Tibial artery (tissue), 4 donors: ENCODE results near the gene DYDC1.

Source experiments
- DNase-seq, 2 donors: peaks; one replicate each; pipeline ENCODE4 v3.0.0-alpha.2; 2019
- H3K27ac ChIP-seq, 2 donors: fragments of 200-600 bp; sonication (generic) in 1 of 2; 1 replicate in 1 of 2; 2 replicates in 1 of 2; pipeline ENCODE4 v1.5.1; 2018 to 2019; ENCODE audit warnings: mild to moderate bottlenecking in 1 of 2
- H3K27me3 ChIP-seq, 2 donors: fragments of 200-600 bp; sonication (generic) in 1 of 2; one replicate each; pipeline versions ENCODE4 v1.5.1 to v1.6.0; 2016 to 2019
- H3K36me3 ChIP-seq, 3 donors: fragments of 200-600 bp; sonication (generic) in 2 of 3; one replicate each; pipeline ENCODE4 v1.5.1; 2016 to 2019; ENCODE audit warnings: mild to moderate bottlenecking in 2 of 3
- H3K4me1 ChIP-seq, 4 donors: fragments of 200-600 bp; sonication (generic) in 2 of 4; 1 replicate in 3 of 4; 2 replicates in 1 of 4; pipeline ENCODE4 v1.5.1; 2016 to 2019
- H3K4me3 ChIP-seq, 2 donors: fragments of 200-600 bp; sonication (generic) in 1 of 2; 1 replicate in 1 of 2; 2 replicates in 1 of 2; pipeline ENCODE4 v1.5.1; 2018 to 2019; ENCODE audit warnings: mild to moderate bottlenecking in 2 of 2
- H3K9me3 ChIP-seq, 3 donors: fragments of 200-600 bp; sonication (generic) in 1 of 3; one replicate each; pipeline ENCODE4 v1.5.1; 2016 to 2019
- CTCF ChIP-seq, 2 experiments: fragments of 200-600 bp in 1 of 2; fragments of 450-650 bp in 1 of 2; IDR thresholded peaks; one replicate each; pipeline ENCODE4 v1.5.1; 2017 to 2019; ENCODE audit warnings: antibody characterized with exemption in 2 of 2, mild to moderate bottlenecking in 1 of 2, moderate library complexity in 1 of 2
- intact Hi-C: fragments of 100-400 bp; cut with DNase I; formaldehyde crosslinking; loops from one replicate; pipeline ENCODE4 v1.15.0; 2023; ENCODE audit warnings: low total_unique reads

DYDC1 gene

GRCh38 chr10:80397014-80397413 lies 40.5 kb upstream of the DYDC1 start:
- H3K27me3 ChIP-seq, result peaks cover 0 to 19% of the 10 kb centered on the region in 2 donors
- H3K4me1 ChIP-seq, result no peaks in the 10 kb centered on the region
- DNase-seq, result no peak
- no peaks in the 10 kb centered on the region for H3K9me3 ChIP-seq
- H3K27ac ChIP-seq, result no peak overlapping the region
- H3K4me3 ChIP-seq, result no peak overlapping the region
- intact Hi-C loops, result no loop called here
- no peak for TF ChIP-seq CTCF (IDR thresholded peaks at IDR 0.05)
- no peaks in the 10 kb centered on the region for H3K36me3 ChIP-seq

GRCh38 chr10:80394358-80394916 lies 37.9 kb upstream of the DYDC1 start:
- Histone ChIP-seq H3K36me3 (no peaks in the 10 kb centered on the region), H3K27ac (no peak overlapping the region), H3K4me3 (no peak overlapping the region), H3K27me3 (peaks cover 0 to 19% of the 10 kb centered on the region in 2 donors), H3K9me3 (no peaks in the 10 kb centered on the region), H3K4me1 (no peaks in the 10 kb centered on the region)
- intact Hi-C loops, result no loop called here
- TF ChIP-seq CTCF (IDR thresholded peaks at IDR 0.05), result no peak
- DNase-seq, result no peak

DNA sequence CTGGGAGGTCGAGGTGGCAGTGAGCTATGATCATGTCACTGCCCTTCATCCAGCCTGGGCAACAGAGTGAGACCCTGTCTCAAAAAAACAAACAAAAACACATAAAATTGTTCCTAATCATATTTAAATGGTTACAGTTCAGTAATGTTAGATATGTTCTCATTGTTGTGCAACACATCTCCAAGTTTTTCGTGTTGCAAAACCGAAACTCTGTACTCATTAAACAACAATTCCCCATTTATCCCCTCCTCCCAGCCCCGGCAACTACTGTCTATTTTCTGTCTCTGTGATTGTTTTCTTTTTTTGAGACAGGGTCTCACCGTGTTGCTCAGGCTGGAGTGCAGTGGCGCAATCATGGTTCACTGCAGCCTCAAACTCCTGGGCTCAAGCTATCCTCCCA lies 35.7 kb upstream of the DYDC1 start:
- no peak for DNase-seq
- intact Hi-C loops, result no loop called here
- H3K27me3 ChIP-seq, result peaks cover 0 to 15% of the 10 kb centered on the region in 2 donors

DNA sequence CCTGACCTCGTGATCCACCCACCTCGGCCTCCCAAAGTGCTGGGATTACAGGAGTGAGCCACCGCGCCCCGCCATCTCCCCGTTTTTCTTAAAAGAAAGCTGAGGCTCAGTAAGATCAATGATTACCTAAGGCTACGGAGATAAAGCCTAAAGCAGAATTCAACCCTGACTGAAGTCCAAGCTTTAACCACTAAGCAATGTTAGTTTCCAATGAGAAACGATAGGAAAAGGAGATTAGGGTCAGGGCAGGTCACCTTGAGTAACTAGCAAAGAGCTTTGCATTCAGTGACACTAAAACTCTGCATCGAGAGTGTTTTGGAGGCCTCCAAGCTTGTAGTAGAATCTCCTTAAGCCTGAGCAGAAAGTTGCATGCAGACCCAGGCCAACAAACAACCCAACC lies 34.2 kb upstream of the DYDC1 start:
- no peak for DNase-seq
- intact Hi-C loops, result no loop called here
- Histone ChIP-seq H3K27me3 (peaks cover 0 to 5% of the 10 kb centered on the region in 2 donors), H3K9me3 (no peaks in the 10 kb centered on the region), H3K4me1 (peaks cover 0 to 30% (median 10%) of the 10 kb centered on the region in 4 donors), H3K36me3 (no peaks in the 10 kb centered on the region), H3K27ac (no peak overlapping the region), H3K4me3 (no peak overlapping the region)
- TF ChIP-seq CTCF (IDR thresholded peaks at IDR 0.05), result no peak

More for the DNA sequence above, 35.7 kb upstream of the DYDC1 start:
- Histone ChIP-seq H3K9me3 (no peaks in the 10 kb centered on the region), H3K27ac (no peak overlapping the region), H3K4me3 (no peak overlapping the region), H3K4me1 (peaks cover 0 to 16% (median 3%) of the 10 kb centered on the region in 4 donors), H3K36me3 (no peaks in the 10 kb centered on the region)
- no peak for TF ChIP-seq CTCF (IDR thresholded peaks at IDR 0.05)

DNA sequence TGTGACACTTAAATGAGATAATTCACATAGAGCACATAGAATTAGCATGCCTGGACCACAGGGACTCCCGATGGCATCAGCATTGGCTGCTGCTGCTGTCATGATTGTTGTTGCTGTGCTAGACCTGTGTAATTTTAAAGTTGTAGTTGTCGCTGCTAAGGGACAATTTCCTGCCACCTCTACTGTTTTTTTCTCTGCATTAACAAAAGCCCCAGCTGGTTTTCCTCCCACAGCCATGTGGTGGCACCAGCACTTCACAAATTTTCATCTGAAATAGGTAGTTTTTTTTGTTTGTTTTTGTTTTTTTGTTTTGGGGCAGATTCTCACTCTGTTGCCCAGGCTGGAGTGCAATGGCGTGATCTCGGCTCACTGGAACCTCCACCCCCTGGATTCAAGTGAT lies 26.4 kb upstream of the DYDC1 start:
- Histone ChIP-seq H3K4me1 (peaks cover 0 to 22% (median 6%) of the 10 kb centered on the region in 4 donors), H3K27ac (no peak overlapping the region), H3K4me3 (no peak overlapping the region), H3K36me3 (no peaks in the 10 kb centered on the region), H3K27me3 (no peaks in the 10 kb centered on the region), H3K9me3 (no peaks in the 10 kb centered on the region)
- intact Hi-C loops, result loop anchor here (5.0 kb wide), 1 partner anchor 124 kb away; no protein-coding TSS in a partner anchor
- no peak for DNase-seq
- peak; percentile 34 to 38 for TF ChIP-seq CTCF (IDR thresholded peaks at IDR 0.05)

- Histone ChIP-seq H3K4me1 (no peaks in the 10 kb centered on the region), H3K9me3 (no peaks in the 10 kb centered on the region), H3K27ac (no peak overlapping the region), H3K36me3 (no peaks in the 10 kb centered on the region), H3K27me3 (no peaks in the 10 kb centered on the region), H3K4me3 (no peak overlapping the region)
- no peak for DNase-seq
- TF ChIP-seq CTCF (IDR thresholded peaks at IDR 0.05), result no peak
- intact Hi-C loops, result loop anchor here (5.0 kb wide), 1 partner anchor 127 kb away; no protein-coding TSS in a partner anchor
These were observed 23.6 kb upstream of the DYDC1 start for GRCh38 chr10:80380185-80380584.
